HG02981 (cell line): Measurements from ENCODE around the gene CLDN2.

Experiments
- ATAC-seq: cut with Tn5 transposase; IDR thresholded peaks from one replicate; pipeline ENCODE4 v1.9.1; 2021; ENCODE audit warnings: mild to moderate bottlenecking, moderate library complexity; ENCODE audit not compliant: unreplicated experiment

Gene CLDN2

DNA sequence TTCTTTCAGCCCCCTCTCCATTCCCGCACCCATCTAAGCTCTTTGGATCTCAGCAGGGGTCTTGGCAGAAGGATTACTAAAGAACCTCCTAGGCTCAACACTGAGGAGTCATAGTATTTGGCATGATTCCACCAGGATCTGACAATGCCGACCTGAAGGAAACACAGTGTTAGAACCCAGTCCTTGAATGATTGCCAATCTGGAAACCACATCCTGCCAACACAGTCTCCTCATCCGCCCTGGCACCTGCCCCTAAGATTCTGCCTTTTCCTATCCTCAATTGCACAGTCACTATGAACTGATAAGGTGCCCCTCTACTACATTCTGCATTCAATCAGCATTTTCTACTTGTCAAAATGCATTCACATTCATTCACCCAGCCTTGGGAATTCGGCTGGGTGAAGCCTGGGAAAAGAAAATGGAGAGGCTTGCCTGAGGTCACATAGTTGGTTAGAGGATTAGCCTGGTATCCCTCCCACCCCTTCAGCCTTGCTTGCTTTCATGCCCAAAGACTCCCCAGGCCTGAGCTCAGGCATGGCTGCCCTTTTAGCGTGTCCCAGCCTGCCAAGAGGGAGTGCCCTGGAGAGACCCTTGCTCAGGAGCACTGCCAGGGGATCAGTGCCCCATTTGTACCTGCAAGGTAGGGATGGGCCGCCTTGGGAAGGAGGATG is 2.2 kb upstream of the CLDN2 start:
- ATAC-seq, result no peak

DNA sequence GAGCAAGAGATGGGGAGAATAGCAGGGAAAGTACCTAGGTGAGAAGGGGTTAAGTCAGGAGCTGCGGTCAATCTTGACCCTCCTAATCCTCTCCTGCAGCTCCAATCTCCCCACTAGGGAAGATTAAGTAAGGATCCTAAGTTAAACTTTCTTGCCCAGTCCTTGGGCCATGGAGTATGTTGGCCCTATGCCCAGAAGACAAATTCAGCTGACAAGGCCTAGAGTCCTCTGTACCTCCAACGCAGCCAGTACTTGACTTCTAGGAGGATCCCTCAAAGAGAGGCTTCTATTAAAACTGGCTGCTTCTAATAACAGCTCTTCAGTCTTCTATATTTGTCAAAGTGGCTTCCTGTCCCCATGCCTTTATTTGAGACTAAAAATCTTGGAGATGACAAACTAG is 1.4 kb downstream of the CLDN2 start:
- ATAC-seq, result no peak

DNA sequence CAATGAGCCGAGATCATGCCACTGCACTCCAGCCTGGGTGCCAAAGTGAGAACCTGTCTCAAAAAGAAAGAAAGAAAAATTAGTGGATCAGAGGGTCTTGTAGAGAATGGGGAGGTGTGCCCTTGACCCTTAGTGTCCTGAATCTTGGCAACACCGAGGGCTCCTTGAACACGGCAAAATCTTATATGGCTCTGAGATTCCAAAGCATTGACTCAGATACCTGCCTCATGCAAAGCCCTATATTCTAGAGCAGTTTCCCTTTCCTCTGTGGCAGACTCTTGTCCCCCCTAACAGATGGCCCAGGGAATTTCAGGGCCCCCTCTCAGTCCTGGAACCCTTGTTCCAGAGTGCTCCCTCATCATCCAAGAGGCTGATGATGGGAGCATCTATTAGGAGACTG is 6.8 kb downstream of the CLDN2 start:
- ATAC-seq, result no peak

DNA sequence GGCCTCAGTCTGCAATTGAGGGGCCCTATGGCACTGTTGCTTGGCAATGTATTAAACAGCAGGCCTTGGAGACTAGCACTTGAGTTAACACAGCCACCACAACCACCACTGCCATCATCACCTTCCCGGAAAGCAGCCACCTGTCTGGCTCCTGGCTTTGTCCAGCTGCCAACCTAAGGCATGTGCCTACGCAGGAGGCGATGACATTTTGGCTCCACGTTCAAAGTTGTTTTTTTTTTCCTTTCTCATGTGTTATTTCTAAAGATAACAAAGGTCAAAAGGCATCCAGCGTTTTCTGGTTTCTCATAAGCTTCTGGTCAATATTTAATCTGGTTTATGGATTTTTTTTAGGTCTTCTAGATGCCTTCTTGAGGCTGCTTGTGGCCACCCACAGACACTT is 7.5 kb downstream of the CLDN2 start:
- ATAC-seq, result no peak

DNA sequence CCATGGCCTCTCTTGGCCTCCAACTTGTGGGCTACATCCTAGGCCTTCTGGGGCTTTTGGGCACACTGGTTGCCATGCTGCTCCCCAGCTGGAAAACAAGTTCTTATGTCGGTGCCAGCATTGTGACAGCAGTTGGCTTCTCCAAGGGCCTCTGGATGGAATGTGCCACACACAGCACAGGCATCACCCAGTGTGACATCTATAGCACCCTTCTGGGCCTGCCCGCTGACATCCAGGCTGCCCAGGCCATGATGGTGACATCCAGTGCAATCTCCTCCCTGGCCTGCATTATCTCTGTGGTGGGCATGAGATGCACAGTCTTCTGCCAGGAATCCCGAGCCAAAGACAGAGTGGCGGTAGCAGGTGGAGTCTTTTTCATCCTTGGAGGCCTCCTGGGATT is 8.0 kb downstream of the CLDN2 start:
- no peak for ATAC-seq

GRCh38 chrX:106931831-106932491 is 11.8 kb downstream of the CLDN2 start:
- ATAC-seq, result no peak

DNA sequence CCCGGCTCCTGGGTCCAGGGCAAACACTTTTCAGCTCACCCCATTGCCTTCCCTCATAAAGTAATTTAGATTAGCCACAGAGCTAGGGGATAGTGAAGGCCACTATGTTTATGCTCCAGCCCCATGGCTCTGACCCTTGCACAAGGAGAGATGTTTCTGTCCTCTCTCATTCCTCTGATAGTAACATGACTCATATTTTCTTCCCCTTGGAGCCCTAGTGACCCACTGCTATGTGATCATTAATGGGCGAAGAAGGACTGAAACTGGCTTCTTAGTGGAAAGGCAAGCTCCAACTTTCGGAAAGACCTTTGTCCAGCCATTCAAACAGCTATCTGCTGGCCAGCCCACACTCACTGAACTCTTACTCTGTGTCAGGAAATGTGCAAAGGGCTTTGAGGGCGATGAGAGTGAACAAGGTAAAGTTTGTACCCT is 12.3 kb downstream of the CLDN2 start:
- ATAC-seq, result no peak

DNA sequence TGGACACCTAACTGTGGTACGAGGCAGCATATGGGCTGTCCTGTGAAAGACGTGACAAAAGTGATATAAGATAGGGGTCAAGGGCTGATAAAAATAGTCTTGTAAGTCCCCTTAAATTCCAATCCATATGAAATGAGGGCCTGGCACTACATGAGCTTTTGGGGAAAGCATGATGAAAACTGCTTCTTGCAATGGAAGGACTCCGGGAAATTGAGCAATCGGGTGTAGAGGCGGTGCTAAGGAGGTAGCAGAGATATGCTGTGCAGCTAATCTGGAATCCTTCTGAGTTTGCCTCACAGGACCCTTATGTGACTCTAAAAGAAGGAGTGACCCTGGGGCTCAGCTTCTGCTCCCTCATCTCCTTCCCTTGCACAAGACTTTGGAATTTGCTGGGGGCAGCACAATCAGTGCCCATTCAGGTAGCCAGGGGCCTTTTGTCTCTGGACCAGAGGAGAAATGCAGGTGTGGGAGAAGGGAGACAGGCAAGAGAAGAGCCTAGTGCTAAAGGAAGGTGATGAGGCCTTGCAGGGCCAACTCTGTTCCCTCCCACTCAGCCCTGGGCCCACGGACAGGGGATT is 12.8 kb downstream of the CLDN2 start:
- ATAC-seq, result no peak

DNA sequence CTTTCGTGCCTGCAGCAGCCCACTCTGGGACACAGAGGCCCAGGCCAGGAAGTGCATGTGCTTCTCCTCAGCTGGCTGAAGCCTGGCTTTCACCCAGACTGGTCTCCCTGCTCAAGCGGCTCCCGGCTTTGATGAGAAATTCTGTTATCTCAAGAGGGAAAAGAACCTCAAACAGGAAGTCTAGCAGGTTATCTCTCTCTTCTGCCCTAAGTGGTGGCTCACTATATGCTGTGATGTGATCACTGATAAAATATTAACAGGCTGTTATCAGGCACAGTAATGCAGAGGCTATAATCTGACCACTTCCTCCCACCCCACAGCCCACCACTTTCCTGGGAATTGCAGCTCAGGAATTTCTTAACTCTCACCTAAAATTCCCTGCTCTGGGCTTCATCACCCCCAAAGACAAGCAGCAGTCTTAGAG is 13.3 kb downstream of the CLDN2 start:
- no peak for ATAC-seq

DNA sequence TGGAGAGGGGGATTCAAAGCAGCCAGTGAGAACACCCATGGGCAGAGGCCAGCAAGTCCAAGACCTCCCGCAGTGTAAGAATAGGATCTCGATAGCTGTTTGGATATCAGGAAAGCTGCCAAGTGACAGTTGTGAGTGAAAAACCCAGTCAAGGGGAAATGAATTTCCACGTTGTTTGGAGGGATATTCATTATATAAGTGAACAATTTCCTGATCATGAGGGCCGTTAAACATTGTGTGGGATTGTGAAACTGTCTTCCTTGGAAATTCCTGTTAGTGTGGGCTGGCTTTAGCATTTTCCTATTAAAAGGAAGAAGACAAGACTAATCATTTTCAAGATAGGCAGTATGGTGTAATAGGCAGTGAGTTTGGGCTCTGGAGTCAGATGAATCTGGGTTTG is 15.0 kb downstream of the CLDN2 start:
- ATAC-seq, result no peak

GRCh38 chrX:106936246-106936645 is 16.0 kb downstream of the CLDN2 start:
- ATAC-seq, result no peak

- ATAC-seq, result no peak
These were observed 19.4 kb downstream of the CLDN2 start for GRCh38 chrX:106939566-106939965.

GRCh38 chrX:106940068-106940467 is 19.9 kb downstream of the CLDN2 start:
- no peak for ATAC-seq

DNA sequence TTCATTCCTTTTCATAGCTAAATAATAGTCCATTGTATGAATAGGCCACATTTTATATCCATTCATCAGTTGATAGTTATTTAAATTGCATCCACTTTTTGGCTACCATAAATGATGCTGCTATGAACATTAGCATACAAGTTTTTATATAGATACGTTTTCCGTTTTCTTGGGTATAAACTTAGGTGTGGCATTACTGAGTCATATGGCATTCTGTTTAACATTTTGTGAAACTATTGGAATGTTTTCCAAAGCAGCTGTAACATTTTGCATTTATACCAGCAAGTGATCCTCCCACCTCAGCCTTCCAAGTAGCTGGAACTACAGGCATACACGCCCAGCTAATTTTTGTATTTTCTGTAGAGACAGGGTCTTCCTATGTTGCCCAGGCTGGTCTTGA is 26.3 kb downstream of the CLDN2 start:
- no peak for ATAC-seq

- no peak for ATAC-seq
These were observed 28.4 kb downstream of the CLDN2 start for GRCh38 chrX:106948641-106949040.

- ATAC-seq, result no peak
These were observed 29.2 kb downstream of the CLDN2 start for GRCh38 chrX:106949366-106949765.

DNA sequence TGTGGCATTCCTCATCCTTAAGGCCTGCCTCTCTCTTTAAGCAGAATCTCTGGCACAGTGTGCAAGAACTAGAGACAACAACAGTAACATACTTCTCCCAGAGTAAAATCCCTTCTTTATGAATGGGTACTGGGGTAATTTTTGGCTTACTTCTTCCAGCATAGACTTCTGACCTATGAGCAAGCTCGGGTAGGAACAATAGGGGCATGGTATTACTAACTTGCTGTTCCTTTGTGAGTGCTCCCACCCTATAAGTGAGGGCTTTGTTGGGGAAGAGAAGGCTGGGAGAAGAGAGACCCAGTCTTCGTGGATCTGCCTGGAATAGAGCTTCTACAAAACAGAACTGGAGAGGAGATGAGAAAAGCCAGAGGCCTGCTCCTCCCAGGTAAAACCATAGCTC is 30.2 kb downstream of the CLDN2 start:
- ATAC-seq, result no peak

GRCh38 chrX:106951230-106951629 is 31.0 kb downstream of the CLDN2 start:
- no peak for ATAC-seq

GRCh38 chrX:106952089-106952488 is 31.9 kb downstream of the CLDN2 start:
- no peak for ATAC-seq

- ATAC-seq, result no peak
These were observed 32.3 kb downstream of the CLDN2 start for GRCh38 chrX:106952538-106952937.

GRCh38 chrX:106952988-106953387 is 32.8 kb downstream of the CLDN2 start:
- ATAC-seq, result no peak

GRCh38 chrX:106954041-106954440 is 33.8 kb downstream of the CLDN2 start:
- ATAC-seq, result no peak
